ENCODE data around the gene KISS1R. TPM values are rescaled to one million over a fixed set of nuclear protein-coding genes. Genes with fewer than 3 reads are reported as not detected.
A peak's percentile ranks its signal among the peaks of the same experiment; 100 is the strongest.

The KISS1R gene
- 1 to 10 TPM; 1.2 to 2.3 TPM for total RNA-seq
- 0.49 TPM for polyA plus RNA-seq

DNA sequence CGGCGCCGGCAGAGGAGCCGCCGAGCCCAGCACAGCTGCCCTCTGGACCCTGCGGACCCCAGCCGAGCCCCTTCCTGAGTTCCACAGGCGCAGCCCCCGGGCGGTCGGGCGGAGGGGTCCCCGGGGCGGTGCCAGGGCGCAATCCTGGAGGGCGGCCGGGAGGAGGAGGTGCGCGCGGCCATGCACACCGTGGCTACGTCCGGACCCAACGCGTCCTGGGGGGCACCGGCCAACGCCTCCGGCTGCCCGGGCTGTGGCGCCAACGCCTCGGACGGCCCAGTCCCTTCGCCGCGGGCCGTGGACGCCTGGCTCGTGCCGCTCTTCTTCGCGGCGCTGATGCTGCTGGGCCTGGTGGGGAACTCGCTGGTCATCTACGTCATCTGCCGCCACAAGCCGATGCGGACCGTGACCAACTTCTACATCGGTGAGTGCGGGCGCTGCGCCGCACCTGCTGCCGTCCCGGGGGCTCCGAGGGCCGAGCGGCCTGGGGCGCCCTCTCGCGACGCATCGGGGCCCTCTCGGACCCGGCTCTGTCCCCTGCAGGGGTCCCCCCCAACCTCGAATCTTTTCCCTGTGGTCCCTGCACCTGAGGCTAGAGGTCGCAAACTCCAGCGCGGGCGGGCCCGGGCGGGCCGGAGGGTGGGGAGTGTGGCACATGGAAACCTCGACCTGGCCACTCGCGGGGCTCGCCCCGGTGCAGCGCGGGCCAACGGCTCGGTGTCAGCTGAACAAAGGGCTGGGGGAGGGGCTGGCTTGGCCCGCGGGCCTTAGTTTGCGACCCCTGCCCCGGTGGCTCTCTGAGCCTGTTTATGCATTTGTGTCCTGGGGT, at the start of gene KISS1R:
TSS of gene KISS1R (plus strand) at position 11 of the 829 bp plus-strand sequence. CDS start at position 181, 170 bp downstream.
- H3K36me3 ChIP-seq (ENCODE audit: insufficient read depth, low read length), result no peaks in the 10 kb centered on the region
- H3K4me1 ChIP-seq (ENCODE audit: insufficient read depth, low read length), result peaks cover 23% of the 10 kb centered on the region
- no peaks in the 10 kb centered on the region for H3K9me3 ChIP-seq (ENCODE audit: low read length)
- Mint-ChIP-seq H3K9me3 (no peaks in the 10 kb centered on the region), H3K4me3 (peak within 1 kb of the TSS; percentile 43 to 82 (median 68)), H3K27ac (peak within 1 kb of the TSS in 1 of 8 donors; percentile 72), H3K4me1 (peaks cover 4 to 36% (median 15%) of the 10 kb centered on the region in 3 donors), H3K36me3 (peaks cover 0 to 1% (median 1%) of the 10 kb centered on the region in 3 donors), H3K27me3 (peaks cover 2 to 9% of the 10 kb centered on the region in 2 donors)
- POLR2A ChIA-PET, result interaction anchor here (3.6 to 4.1 kb wide), 2 partner anchors 25 to 67 kb away, joined by 18 to 22 read pairs; partner anchors contain the start of genes MED16, RNU6-9 and WDR18
- peak in 1 of 5 donors; percentile 46 for DNase-seq
- H3K27me3 ChIP-seq (ENCODE audit: insufficient read depth, low read length, poor library complexity, severe bottlenecking), result peaks cover 4% of the 10 kb centered on the region
- CTCF ChIA-PET, result interaction anchor here (0.6 to 9.6 kb wide), 5 partner anchors 35 to 264 kb away, joined by 3 to 107 read pairs (median 3); no protein-coding TSS in a partner anchor
- peak within 1 kb of the TSS; percentile 43 for H3K27ac ChIP-seq (ENCODE audit: low read depth, low read length)
- H3K4me3 ChIP-seq (ENCODE audit: low read length), result peak within 1 kb of the TSS; percentile 34

DNA sequence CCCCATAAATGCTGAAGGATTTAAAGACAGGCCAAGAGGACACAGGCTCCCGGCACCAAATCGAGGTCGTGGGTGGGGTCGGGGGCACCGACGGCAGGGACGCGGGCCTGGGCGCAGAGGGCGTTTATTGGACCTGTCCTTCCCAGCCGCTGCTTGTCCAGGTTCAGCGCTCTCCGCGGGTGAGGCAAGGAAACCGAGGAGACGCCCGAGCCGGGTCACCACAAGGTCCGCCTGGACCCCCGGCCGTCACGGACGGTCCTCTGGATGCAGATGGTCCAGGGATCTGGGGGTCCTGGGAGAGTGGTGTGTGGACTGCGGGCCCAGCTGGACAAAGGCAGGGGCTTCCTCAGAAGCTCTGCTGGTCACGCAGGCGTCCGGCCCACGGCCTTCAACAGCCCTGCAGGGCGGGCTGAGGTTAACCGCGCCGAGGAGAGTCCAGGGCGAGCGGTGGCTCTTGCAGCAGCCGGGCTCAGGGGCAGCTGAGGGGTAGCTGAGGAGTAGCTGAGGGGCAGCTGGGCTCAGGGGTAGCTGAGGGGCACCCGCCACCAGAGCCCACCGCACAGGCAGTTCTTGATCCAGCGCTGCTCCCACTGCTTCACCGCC, 49.2 kb upstream of the KISS1R start:
- H3K36me3 ChIP-seq (ENCODE audit: insufficient read depth, low read length), result peaks cover 8% of the 10 kb centered on the region
- H3K4me1 Mint-ChIP-seq, result peaks cover 19 to 32% (median 24%) of the 10 kb centered on the region in 3 donors
- H3K27ac Mint-ChIP-seq, result peak overlapping the region in 1 of 8 donors; percentile 65
- H3K27ac ChIP-seq (ENCODE audit: low read depth, low read length), result no peak overlapping the region
- H3K4me1 ChIP-seq (ENCODE audit: insufficient read depth, low read length), result peaks cover 21% of the 10 kb centered on the region
- H3K27me3 ChIP-seq (ENCODE audit: insufficient read depth, low read length, poor library complexity, severe bottlenecking), result no peaks in the 10 kb centered on the region
- no peak overlapping the region for H3K4me3 ChIP-seq (ENCODE audit: low read length)
- H3K36me3 Mint-ChIP-seq, result peaks cover 0 to 32% (median 4%) of the 10 kb centered on the region in 3 donors
- no peaks in the 10 kb centered on the region for H3K9me3 ChIP-seq (ENCODE audit: low read length)
- H3K9me3 Mint-ChIP-seq, result no peaks in the 10 kb centered on the region
- CTCF ChIA-PET, result interaction anchor here (1.0 to 6.3 kb wide), 2 partner anchors 12 to 52 kb away, joined by 4 to 107 read pairs; partner anchors contain the start of gene KISS1R
- H3K4me3 Mint-ChIP-seq, result no peak overlapping the region
- POLR2A ChIA-PET, result interaction anchor here (0.8 kb wide), 1 partner anchor 117 kb away, joined by 4 read pairs; no protein-coding TSS in a partner anchor
- no peak for DNase-seq
- peaks cover 0 to 5% of the 10 kb centered on the region in 2 donors for H3K27me3 Mint-ChIP-seq

DNA sequence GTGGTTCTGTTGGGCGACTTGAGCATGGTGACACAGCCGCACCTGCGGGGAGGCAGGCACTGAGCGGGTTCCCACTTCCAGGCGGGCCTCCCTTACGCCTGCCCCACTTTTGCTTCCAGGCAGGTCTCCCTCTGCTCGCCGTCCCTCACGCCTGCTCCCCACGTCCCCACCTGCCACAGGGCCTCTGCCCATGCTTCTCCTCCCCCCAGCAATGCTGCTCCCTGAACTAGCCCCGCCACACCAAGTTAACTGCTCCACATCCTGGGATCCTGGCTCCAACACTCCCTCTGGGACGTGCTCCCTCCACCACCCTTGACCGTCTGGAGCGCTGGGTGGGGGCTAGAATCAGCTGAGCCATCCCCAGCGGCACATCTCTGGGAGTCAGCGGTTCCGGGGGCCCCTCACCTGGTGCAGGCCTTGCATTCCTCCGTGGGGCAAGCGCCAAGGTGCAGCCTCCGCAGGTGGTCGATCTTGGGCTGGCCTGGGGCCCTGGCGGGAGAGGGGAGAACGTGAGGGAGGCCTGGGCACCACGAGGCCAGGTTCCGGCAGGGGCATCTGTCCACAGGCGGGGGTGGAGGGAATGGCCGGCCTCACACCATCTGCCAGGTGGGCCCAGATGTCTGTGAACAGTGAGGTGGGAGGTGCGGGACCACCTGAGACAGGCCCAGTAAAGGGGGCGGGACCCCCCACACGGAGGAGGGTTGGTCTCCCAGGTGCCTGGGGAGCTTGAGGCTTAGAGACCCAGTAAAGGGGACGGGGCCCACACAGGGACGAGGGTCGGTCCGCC, 48.5 kb upstream of the KISS1R start:
- Histone ChIP-seq H3K27me3 (ENCODE audit: insufficient read depth, low read length, poor library complexity, severe bottlenecking) (no peaks in the 10 kb centered on the region), H3K4me1 (ENCODE audit: insufficient read depth, low read length) (peaks cover 19% of the 10 kb centered on the region), H3K9me3 (ENCODE audit: low read length) (no peaks in the 10 kb centered on the region), H3K27ac (ENCODE audit: low read depth, low read length) (no peak overlapping the region), H3K36me3 (ENCODE audit: insufficient read depth, low read length) (peaks cover 8% of the 10 kb centered on the region), H3K4me3 (ENCODE audit: low read length) (no peak overlapping the region)
- ChIA-PET POLR2A (no interaction called here), CTCF (interaction anchor here (1.0 to 6.3 kb wide), 2 partner anchors 12 to 52 kb away, joined by 4 to 107 read pairs; partner anchors contain the start of gene KISS1R)
- Mint-ChIP-seq H3K27ac (no peak overlapping the region), H3K36me3 (peaks cover 0 to 32% (median 4%) of the 10 kb centered on the region in 3 donors), H3K27me3 (peaks cover 0 to 5% of the 10 kb centered on the region in 2 donors), H3K4me3 (no peak overlapping the region), H3K9me3 (no peaks in the 10 kb centered on the region), H3K4me1 (peaks cover 13 to 25% (median 21%) of the 10 kb centered on the region in 3 donors)
- DNase-seq, result no peak

DNA sequence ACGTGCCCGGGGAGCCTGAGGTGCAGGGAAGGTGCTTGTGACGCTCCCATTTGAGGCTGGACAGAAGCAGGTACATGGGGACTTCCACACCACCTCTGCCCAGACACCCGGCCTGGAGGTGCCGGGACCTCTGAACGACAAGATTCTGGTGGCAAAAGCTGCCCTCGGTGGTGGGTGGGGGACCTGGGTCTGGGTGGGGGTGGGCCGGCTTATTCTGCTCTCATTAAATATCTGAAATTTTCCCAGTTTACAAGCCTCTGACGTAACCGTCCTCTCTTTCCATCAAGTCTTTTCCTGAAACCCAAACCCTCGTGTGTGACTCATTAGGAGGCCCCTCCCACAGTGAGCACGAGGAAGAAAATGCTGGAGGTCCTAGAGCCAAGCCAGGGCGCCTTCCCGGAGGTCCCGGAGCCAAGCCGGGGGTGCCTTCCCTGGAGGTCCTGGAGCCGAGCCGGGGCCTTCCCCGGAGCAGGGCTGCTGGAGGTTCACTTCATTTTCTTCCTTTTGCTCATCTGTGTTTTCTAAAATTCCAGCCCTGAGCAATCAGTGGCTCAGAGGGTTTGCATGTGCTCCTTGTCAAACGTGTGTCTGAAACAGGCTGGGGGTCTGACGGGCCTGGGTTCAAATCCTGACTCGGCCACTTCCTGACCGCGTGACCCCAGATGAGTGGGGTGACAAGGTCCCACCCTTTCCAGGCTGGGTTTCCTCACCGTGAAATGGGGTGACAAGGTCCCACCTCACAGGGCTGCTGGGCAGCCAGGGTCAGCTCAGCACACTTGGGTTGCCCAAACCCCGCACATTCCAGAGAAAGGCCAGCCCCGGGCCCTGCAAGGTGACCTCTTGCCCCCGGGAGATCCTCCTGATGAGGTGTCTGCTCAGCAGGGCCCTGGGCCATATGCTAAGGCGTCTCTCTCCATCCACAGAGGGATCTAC, 47.6 kb upstream of the KISS1R start:
- Histone ChIP-seq H3K36me3 (ENCODE audit: insufficient read depth, low read length) (peaks cover 8% of the 10 kb centered on the region), H3K27me3 (ENCODE audit: insufficient read depth, low read length, poor library complexity, severe bottlenecking) (no peaks in the 10 kb centered on the region), H3K4me1 (ENCODE audit: insufficient read depth, low read length) (peaks cover 13% of the 10 kb centered on the region), H3K27ac (ENCODE audit: low read depth, low read length) (peak overlapping the region; percentile 16), H3K9me3 (ENCODE audit: low read length) (no peaks in the 10 kb centered on the region), H3K4me3 (ENCODE audit: low read length) (no peak overlapping the region)
- peak overlapping the region in 2 of 8 donors; percentile 63 to 64 for H3K27ac Mint-ChIP-seq
- H3K4me3 Mint-ChIP-seq, result peak overlapping the region in 1 of 7 donors; percentile 42
- H3K36me3 Mint-ChIP-seq, result peaks cover 0 to 32% (median 4%) of the 10 kb centered on the region in 3 donors
- DNase-seq, result no peak
- peaks cover 0 to 5% of the 10 kb centered on the region in 2 donors for H3K27me3 Mint-ChIP-seq
- CTCF ChIA-PET, result interaction anchor here (1.0 to 1.2 kb wide), 2 partner anchors 13 to 114 kb away, joined by 3 to 4 read pairs; partner anchors contain the start of gene WDR18
- peaks cover 10 to 20% (median 18%) of the 10 kb centered on the region in 3 donors for H3K4me1 Mint-ChIP-seq
- H3K9me3 Mint-ChIP-seq, result no peaks in the 10 kb centered on the region
- POLR2A ChIA-PET, result no interaction called here

DNA sequence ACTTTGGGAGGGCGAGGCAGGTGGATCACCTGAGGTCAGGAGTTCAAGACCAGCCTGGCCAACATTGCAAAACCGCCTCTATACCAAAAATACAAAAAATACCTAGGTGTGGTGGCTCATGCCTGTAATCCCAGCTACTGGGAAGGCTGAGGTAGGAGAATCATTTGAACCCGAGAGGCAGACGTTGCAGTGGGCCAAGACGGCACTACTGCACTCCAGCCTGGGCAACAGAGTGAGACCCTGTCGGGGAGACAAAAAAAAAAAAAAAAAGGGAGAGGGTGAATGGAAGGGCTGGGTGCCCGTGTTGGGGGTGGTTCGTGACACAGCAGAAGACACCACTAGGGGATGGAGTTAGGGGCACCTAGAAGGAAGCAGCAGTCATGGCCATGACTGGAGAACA, 46.8 kb upstream of the KISS1R start:
- DNase-seq, result no peak
- Histone ChIP-seq H3K4me1 (ENCODE audit: insufficient read depth, low read length) (peaks cover 13% of the 10 kb centered on the region), H3K36me3 (ENCODE audit: insufficient read depth, low read length) (peaks cover 8% of the 10 kb centered on the region), H3K27me3 (ENCODE audit: insufficient read depth, low read length, poor library complexity, severe bottlenecking) (no peaks in the 10 kb centered on the region), H3K9me3 (ENCODE audit: low read length) (no peaks in the 10 kb centered on the region), H3K4me3 (ENCODE audit: low read length) (no peak overlapping the region), H3K27ac (ENCODE audit: low read depth, low read length) (no peak overlapping the region)
- ChIA-PET POLR2A (no interaction called here), CTCF (interaction anchor here (1.2 kb wide), 1 partner anchor 114 kb away, joined by 3 read pairs; the partner anchor contains the start of gene WDR18)
- Mint-ChIP-seq H3K9me3 (no peaks in the 10 kb centered on the region), H3K4me1 (peaks cover 10 to 17% (median 16%) of the 10 kb centered on the region in 3 donors), H3K36me3 (peaks cover 0 to 34% (median 4%) of the 10 kb centered on the region in 3 donors), H3K27me3 (peaks cover 0 to 5% of the 10 kb centered on the region in 2 donors), H3K27ac (peak overlapping the region in 3 of 8 donors; percentile 38 to 64 (median 63)), H3K4me3 (peak overlapping the region in 2 of 7 donors; percentile 42 to 58)

DNA sequence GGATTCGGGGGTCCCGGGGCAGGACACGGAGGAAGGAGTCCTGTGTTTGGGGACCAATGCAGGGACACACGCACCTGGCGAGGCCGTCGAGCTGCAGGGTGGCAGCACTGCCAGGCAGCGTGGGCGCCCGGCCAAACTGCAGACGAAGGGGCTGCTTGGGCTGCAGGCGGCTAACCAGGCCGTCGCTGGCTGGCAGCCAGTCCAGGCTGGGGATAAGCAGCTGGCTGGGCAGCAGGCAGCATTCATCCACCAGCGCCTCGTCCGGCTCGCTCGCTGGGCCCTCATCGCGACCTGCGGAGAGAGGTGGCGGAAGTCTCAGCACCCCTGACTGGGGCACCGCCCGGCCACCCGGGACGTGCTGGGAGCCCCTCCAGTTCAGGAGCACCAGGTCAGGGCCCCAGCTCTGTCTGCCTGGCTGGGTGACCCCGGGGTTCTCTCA, 46.2 kb upstream of the KISS1R start:
- ChIA-PET POLR2A (no interaction called here), CTCF (interaction anchor here (1.6 kb wide), 1 partner anchor 45 kb away, joined by 5 read pairs; no protein-coding TSS in a partner anchor)
- no peak overlapping the region for H3K4me3 Mint-ChIP-seq
- no peaks in the 10 kb centered on the region for H3K9me3 ChIP-seq (ENCODE audit: low read length)
- no peaks in the 10 kb centered on the region for H3K9me3 Mint-ChIP-seq
- peak overlapping the region in 1 of 8 donors; percentile 64 for H3K27ac Mint-ChIP-seq
- H3K27me3 Mint-ChIP-seq, result peaks cover 0 to 5% of the 10 kb centered on the region in 2 donors
- peaks cover 0 to 36% (median 4%) of the 10 kb centered on the region in 3 donors for H3K36me3 Mint-ChIP-seq
- peaks cover 8% of the 10 kb centered on the region for H3K36me3 ChIP-seq (ENCODE audit: insufficient read depth, low read length)
- H3K4me1 ChIP-seq (ENCODE audit: insufficient read depth, low read length), result peaks cover 13% of the 10 kb centered on the region
- H3K27ac ChIP-seq (ENCODE audit: low read depth, low read length), result no peak overlapping the region
- no peak for DNase-seq
- H3K27me3 ChIP-seq (ENCODE audit: insufficient read depth, low read length, poor library complexity, severe bottlenecking), result no peaks in the 10 kb centered on the region
- H3K4me3 ChIP-seq (ENCODE audit: low read length), result no peak overlapping the region
- peaks cover 10 to 15% (median 14%) of the 10 kb centered on the region in 3 donors for H3K4me1 Mint-ChIP-seq

All from CD8-positive, alpha-beta memory T cell (primary cell).